ENCODE results near the gene ARL8B.

GRCh38 chr3:5084224-5084623, 37.9 kb upstream of the ARL8B start:
- TF ChIP-seq JUNB (CRISPR knock-in tag; conservative IDR thresholded peaks at IDR 0.05) (no peak), SNAPC5 (CRISPR knock-in tag; IDR thresholded peaks at IDR 0.05) (no peak), ZNF232 (CRISPR knock-in tag; IDR thresholded peaks at IDR 0.05) (no peak), FOXM1 (IDR thresholded peaks at IDR 0.05; ENCODE audit: low read depth) (no peak), FOXM1 (CRISPR knock-in tag; IDR thresholded peaks at IDR 0.05; ENCODE audit: low read depth) (no peak), TEAD1 (CRISPR knock-in tag; IDR thresholded peaks at IDR 0.05) (no peak), EP300 (IDR thresholded peaks at IDR 0.05; ENCODE audit: low read length) (no peak), EZH2 (IDR thresholded peaks at IDR 0.05; ENCODE audit: borderline replicate concordance, low read depth, low read length) (no peak), TFE3 (CRISPR knock-in tag; IDR thresholded peaks at IDR 0.05) (no peak), TSHZ1 (CRISPR knock-in tag; IDR thresholded peaks at IDR 0.05) (no peak)
- TF ChIP-seq, protein P1, sequence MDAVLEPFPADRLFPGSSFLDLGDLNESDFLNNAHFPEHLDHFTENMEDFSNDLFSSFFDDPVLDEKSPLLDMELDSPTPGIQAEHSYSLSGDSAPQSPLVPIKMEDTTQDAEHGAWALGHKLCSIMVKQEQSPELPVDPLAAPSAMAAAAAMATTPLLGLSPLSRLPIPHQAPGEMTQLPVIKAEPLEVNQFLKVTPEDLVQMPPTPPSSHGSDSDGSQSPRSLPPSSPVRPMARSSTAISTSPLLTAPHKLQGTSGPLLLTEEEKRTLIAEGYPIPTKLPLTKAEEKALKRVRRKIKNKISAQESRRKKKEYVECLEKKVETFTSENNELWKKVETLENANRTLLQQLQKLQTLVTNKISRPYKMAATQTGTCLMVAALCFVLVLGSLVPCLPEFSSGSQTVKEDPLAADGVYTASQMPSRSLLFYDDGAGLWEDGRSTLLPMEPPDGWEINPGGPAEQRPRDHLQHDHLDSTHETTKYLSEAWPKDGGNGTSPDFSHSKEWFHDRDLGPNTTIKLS (IDR thresholded peaks at IDR 0.05; ENCODE audit: borderline replicate concordance, low read depth): no peak
- TF ChIP-seq, protein P2, sequence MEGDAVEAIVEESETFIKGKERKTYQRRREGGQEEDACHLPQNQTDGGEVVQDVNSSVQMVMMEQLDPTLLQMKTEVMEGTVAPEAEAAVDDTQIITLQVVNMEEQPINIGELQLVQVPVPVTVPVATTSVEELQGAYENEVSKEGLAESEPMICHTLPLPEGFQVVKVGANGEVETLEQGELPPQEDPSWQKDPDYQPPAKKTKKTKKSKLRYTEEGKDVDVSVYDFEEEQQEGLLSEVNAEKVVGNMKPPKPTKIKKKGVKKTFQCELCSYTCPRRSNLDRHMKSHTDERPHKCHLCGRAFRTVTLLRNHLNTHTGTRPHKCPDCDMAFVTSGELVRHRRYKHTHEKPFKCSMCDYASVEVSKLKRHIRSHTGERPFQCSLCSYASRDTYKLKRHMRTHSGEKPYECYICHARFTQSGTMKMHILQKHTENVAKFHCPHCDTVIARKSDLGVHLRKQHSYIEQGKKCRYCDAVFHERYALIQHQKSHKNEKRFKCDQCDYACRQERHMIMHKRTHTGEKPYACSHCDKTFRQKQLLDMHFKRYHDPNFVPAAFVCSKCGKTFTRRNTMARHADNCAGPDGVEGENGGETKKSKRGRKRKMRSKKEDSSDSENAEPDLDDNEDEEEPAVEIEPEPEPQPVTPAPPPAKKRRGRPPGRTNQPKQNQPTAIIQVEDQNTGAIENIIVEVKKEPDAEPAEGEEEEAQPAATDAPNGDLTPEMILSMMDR (IDR thresholded peaks at IDR 0.05 in 2 of 3, conservative IDR thresholded peaks at IDR 0.05 in 1 of 3; ENCODE audit: insufficient read depth in 2 of 3, low read depth in 1 of 3, low read length in 3 of 3): no peak
- TF ChIP-seq, protein P3, sequence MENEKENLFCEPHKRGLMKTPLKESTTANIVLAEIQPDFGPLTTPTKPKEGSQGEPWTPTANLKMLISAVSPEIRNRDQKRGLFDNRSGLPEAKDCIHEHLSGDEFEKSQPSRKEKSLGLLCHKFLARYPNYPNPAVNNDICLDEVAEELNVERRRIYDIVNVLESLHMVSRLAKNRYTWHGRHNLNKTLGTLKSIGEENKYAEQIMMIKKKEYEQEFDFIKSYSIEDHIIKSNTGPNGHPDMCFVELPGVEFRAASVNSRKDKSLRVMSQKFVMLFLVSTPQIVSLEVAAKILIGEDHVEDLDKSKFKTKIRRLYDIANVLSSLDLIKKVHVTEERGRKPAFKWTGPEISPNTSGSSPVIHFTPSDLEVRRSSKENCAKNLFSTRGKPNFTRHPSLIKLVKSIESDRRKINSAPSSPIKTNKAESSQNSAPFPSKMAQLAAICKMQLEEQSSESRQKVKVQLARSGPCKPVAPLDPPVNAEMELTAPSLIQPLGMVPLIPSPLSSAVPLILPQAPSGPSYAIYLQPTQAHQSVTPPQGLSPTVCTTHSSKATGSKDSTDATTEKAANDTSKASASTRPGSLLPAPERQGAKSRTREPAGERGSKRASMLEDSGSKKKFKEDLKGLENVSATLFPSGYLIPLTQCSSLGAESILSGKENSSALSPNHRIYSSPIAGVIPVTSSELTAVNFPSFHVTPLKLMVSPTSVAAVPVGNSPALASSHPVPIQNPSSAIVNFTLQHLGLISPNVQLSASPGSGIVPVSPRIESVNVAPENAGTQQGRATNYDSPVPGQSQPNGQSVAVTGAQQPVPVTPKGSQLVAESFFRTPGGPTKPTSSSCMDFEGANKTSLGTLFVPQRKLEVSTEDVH (IDR thresholded peaks at IDR 0.05; ENCODE audit: low read depth, partially characterized antibody): no peak

Measured in K562 (cell line).